Panc1 (cell line): ENCODE results near the gene EXOC8. TPM values are rescaled to one million over a fixed set of nuclear protein-coding genes. Genes with fewer than 3 reads are reported as not detected.

Experiments used
- ATAC-seq: fragments of 200-7000 bp; cut with Tn5 transposase; 2 replicates; pipeline ENCODE4 v1.9.1; 2020; ENCODE audit warnings: mild to moderate bottlenecking, moderate library complexity
- BruUV-seq: library from RNA; stranded (reverse); fragments of 400-500 nt; replicated peaks from 2 replicates; lab custom pipeline; 2021; lab: Mats Ljungman, UMichigan
- CTCF ChIA-PET: fragments of 300-600 bp; sonication (Branson Sonifier 250); formaldehyde crosslinking; loops from one replicate; lab custom pipeline; 2022; ENCODE audit warnings: antibody characterized with exemption; lab: Charles Lee
- POLR2A ChIA-PET: fragments of 300-600 bp; sonication (Branson Sonifier 250); formaldehyde crosslinking; loops from one replicate; lab custom pipeline; 2022; ENCODE audit warnings: antibody characterized with exemption; lab: Charles Lee
- DNase-seq: peaks from one replicate; pipeline ENCODE4 v3.0.0-alpha.2; 2010; ENCODE audit warnings: low read depth, low spot score
- H3K27ac ChIP-seq: 2 replicates; pipeline ENCODE4 v1.5.1; 2011; ENCODE audit warnings: mild to moderate bottlenecking, low read length, inconsistent platforms
- H3K27me3 ChIP-seq: fragments of 200-500 bp; sonication (Bioruptor generic); 2 replicates; pipeline ENCODE4 v1.6.0; 2014; ENCODE audit warnings: low read length, inconsistent platforms; ENCODE audit not compliant: control insufficient read depth, insufficient read depth
- H3K36me3 ChIP-seq: fragments of 200-500 bp; sonication (Bioruptor generic); 2 replicates; pipeline ENCODE4 v1.5.1; 2014; ENCODE audit warnings: inconsistent platforms, mild to moderate bottlenecking, low read length, moderate library complexity; ENCODE audit not compliant: control insufficient read depth, insufficient read depth
- H3K4me1 ChIP-seq: 2 replicates; pipeline ENCODE4 v1.5.1; 2011; ENCODE audit warnings: inconsistent platforms, mild to moderate bottlenecking, low read length, moderate library complexity; ENCODE audit not compliant: control insufficient read depth, insufficient read depth
- H3K4me3 ChIP-seq, 2 experiments: 2 replicates each; pipeline ENCODE4 v1.5.1; 2011 to 2012; ENCODE audit warnings: low read depth in 2 of 2, low read length in 2 of 2, mild to moderate bottlenecking in 2 of 2, inconsistent platforms in 1 of 2, moderate library complexity in 1 of 2
- H3K9me3 ChIP-seq: fragments of 200-500 bp; sonication (Bioruptor generic); 2 replicates; pipeline ENCODE4 v1.5.1; 2014; ENCODE audit warnings: low read depth, mild to moderate bottlenecking, inconsistent platforms, low read length, moderate library complexity; ENCODE audit not compliant: control insufficient read depth, insufficient read depth
- CTCF ChIP-seq: fragments of 450-650 bp; IDR thresholded peaks from 2 replicates; pipeline ENCODE4 v1.5.1; 2017; ENCODE audit warnings: mild to moderate bottlenecking
- POLR2AphosphoS5 ChIP-seq: IDR thresholded peaks from 2 replicates; pipeline ENCODE4 v1.6.1; 2012; ENCODE audit warnings: mild to moderate bottlenecking, low read depth, low read length, moderate library complexity
- SIN3A ChIP-seq: IDR thresholded peaks from 2 replicates; pipeline ENCODE4 v1.6.1; 2012; ENCODE audit warnings: low read depth, mild to moderate bottlenecking, low read length, moderate library complexity, borderline replicate concordance; ENCODE audit not compliant: insufficient read depth
- TCF7L2 ChIP-seq: IDR thresholded peaks from 2 replicates; pipeline ENCODE4 v1.6.1; 2011; ENCODE audit warnings: mild to moderate bottlenecking, low read depth, low read length, inconsistent platforms
- in situ Hi-C: cut with HindIII; loops from 2 replicates; pipeline ENCODE4 v1.10.0; 2016; ENCODE audit warnings: low sequenced_read_pairs, low pct_unique_long_range_greater_than_20kb
- intact Hi-C: fragments of 100-400 bp; cut with micrococcal nuclease; formaldehyde crosslinking; loops from one replicate; pipeline ENCODE4 v1.10.0; 2022; ENCODE audit not compliant: unreplicated experiment
- total RNA-seq: library from RNA; stranded (reverse); gene quantifications from one replicate; pipeline ENCODE4 v1.2.1, GENCODE V29; 2021; ENCODE audit not compliant: unreplicated experiment
- TF ChIP-seq, protein P1 (sequence below), 2 experiments: IDR thresholded peaks; 2 replicates each; pipeline ENCODE4 v1.6.1; 2011 to 2012; ENCODE audit warnings: low read depth in 2 of 2, control low read depth in 1 of 2, low read length in 1 of 2, mild to moderate bottlenecking in 1 of 2, moderate library complexity in 1 of 2; ENCODE audit not compliant: insufficient read depth in 1 of 2

EXOC8 gene
- total RNA-seq, 1 experiment from 2014 or later: 14.0 TPM

DNA sequence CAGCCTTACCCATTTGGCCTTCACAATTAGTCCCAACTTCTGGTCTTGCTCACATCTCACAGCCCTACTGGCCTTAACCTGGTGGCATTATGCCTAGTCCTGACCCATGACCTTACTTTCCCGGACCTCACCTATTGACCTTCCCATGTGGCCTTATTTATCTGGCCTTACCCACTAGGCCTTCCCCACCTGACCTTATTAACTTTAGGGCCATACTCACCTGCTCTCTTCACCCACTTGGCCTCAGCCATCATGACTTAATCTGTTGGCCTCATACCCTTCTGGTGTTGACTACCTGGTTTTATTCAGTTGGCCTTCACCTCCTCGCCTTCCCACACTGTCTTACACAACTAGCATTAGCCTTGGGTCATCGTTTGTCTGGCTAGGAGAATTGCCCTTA, 35.7 kb downstream of the EXOC8 start:
- Histone ChIP-seq H3K9me3 (no peaks in the 10 kb centered on the region), H3K4me3 (no peak overlapping the region), H3K36me3 (no peaks in the 10 kb centered on the region), H3K27ac (no peak overlapping the region), H3K27me3 (no peaks in the 10 kb centered on the region), H3K4me1 (no peaks in the 10 kb centered on the region)
- ChIA-PET CTCF (no interaction called here), POLR2A (no interaction called here)
- TF ChIP-seq POLR2AphosphoS5: no peak
- TF ChIP-seq TCF7L2: no peak
- no peak for TF ChIP-seq SIN3A
- TF ChIP-seq, protein P1, sequence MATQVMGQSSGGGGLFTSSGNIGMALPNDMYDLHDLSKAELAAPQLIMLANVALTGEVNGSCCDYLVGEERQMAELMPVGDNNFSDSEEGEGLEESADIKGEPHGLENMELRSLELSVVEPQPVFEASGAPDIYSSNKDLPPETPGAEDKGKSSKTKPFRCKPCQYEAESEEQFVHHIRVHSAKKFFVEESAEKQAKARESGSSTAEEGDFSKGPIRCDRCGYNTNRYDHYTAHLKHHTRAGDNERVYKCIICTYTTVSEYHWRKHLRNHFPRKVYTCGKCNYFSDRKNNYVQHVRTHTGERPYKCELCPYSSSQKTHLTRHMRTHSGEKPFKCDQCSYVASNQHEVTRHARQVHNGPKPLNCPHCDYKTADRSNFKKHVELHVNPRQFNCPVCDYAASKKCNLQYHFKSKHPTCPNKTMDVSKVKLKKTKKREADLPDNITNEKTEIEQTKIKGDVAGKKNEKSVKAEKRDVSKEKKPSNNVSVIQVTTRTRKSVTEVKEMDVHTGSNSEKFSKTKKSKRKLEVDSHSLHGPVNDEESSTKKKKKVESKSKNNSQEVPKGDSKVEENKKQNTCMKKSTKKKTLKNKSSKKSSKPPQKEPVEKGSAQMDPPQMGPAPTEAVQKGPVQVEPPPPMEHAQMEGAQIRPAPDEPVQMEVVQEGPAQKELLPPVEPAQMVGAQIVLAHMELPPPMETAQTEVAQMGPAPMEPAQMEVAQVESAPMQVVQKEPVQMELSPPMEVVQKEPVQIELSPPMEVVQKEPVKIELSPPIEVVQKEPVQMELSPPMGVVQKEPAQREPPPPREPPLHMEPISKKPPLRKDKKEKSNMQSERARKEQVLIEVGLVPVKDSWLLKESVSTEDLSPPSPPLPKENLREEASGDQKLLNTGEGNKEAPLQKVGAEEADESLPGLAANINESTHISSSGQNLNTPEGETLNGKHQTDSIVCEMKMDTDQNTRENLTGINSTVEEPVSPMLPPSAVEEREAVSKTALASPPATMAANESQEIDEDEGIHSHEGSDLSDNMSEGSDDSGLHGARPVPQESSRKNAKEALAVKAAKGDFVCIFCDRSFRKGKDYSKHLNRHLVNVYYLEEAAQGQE (IDR thresholded peaks at IDR 0.05; ENCODE audit: insufficient read depth in 1 of 2, low read depth in 2 of 2, low read length in 1 of 2): no peak
- no peak for TF ChIP-seq CTCF
- ATAC-seq (no peak), DNase-seq (no peak)
- intact Hi-C loops: no loop called here
- BruUV-seq: no TSS peak
- in situ Hi-C loops: no loop called here

GRCh38 chr1:231295938-231296337, 41.7 kb downstream of the EXOC8 start:
- no peak for ATAC-seq
- Histone ChIP-seq H3K36me3 (no peaks in the 10 kb centered on the region), H3K4me3 (no peak overlapping the region), H3K9me3 (no peaks in the 10 kb centered on the region), H3K27ac (no peak overlapping the region), H3K4me1 (no peaks in the 10 kb centered on the region), H3K27me3 (no peaks in the 10 kb centered on the region)
- in situ Hi-C loops (no loop called here), intact Hi-C loops (no loop called here)
- no peak for DNase-seq
- ChIA-PET POLR2A (no interaction called here), CTCF (no interaction called here)
- no TSS peak for BruUV-seq
- TF ChIP-seq SIN3A (no peak), TCF7L2 (no peak), CTCF (no peak), POLR2AphosphoS5 (no peak)
- TF ChIP-seq, protein P1 (IDR thresholded peaks at IDR 0.05; ENCODE audit: insufficient read depth in 1 of 2, low read depth in 2 of 2, low read length in 1 of 2): no peak
